Activated CD8-positive, alpha-beta T cell treated with anti-CD3 and anti-CD28 coated beads, Interleukin-2, amount 10 ng/mL, durations not matched to agents 7 days and 5 days (primary cell): ENCODE measurements around the gene PLEKHA6. TPM values are rescaled to one million over a fixed set of nuclear protein-coding genes. Genes with fewer than 3 reads are reported as not detected.

ENCODE experiments used
- ATAC-seq: fragments of 150-1000 bp; cut with Tn5 transposase; one replicate; pipeline ENCODE4 v1.10.0; 2021; ENCODE audit warnings: moderate library complexity
- CTCF ChIA-PET: fragments of 350-600 bp; sonication (Branson Sonifier 250); formaldehyde crosslinking; loops from one replicate; lab custom pipeline; 2021; ENCODE audit warnings: antibody characterized with exemption; lab: Charles Lee
- POLR2A ChIA-PET: fragments of 350-600 bp; sonication (Branson Sonifier 250); formaldehyde crosslinking; loops from one replicate; lab custom pipeline; 2021; ENCODE audit warnings: antibody characterized with exemption; lab: Charles Lee
- DNase-seq: peaks from one replicate; pipeline ENCODE4 v3.0.0-alpha.2; 2020
- H3K27ac Mint-ChIP-seq: one replicate; pipeline ENCODE4 v1.8.0; 2021; ENCODE audit warnings: mild to moderate bottlenecking, mixed read lengths
- H3K27me3 Mint-ChIP-seq: one replicate; pipeline ENCODE4 v1.8.0; 2021; ENCODE audit warnings: low read depth, mixed read lengths
- H3K36me3 Mint-ChIP-seq: one replicate; pipeline ENCODE4 v1.8.0; 2021; ENCODE audit warnings: low read depth, mixed read lengths
- H3K4me1 Mint-ChIP-seq: one replicate; pipeline ENCODE4 v1.8.0; 2021; ENCODE audit warnings: low read depth, mixed read lengths
- H3K4me3 Mint-ChIP-seq: one replicate; pipeline ENCODE4 v1.8.0; 2021; ENCODE audit warnings: mild to moderate bottlenecking, mixed read lengths
- H3K9me3 Mint-ChIP-seq: one replicate; pipeline ENCODE4 v1.8.0; 2022; ENCODE audit warnings: mixed read lengths; ENCODE audit not compliant: insufficient read depth
- total RNA-seq, 2 experiments: library from RNA; stranded (reverse); gene quantifications; one replicate each; pipeline ENCODE4 v1.2.3, GENCODE V29; 2021

The PLEKHA6 gene
- total RNA-seq, 2 experiments from 2014 or later = 0.26 to 0.29 TPM

GRCh38 chr1:204342310-204342709, 17.4 kb downstream of the PLEKHA6 start:
- peaks cover 5% of the 10 kb centered on the region for H3K27me3 Mint-ChIP-seq
- POLR2A ChIA-PET = interaction anchor here (0.6 to 1.4 kb wide), 2 partner anchors 88 to 178 kb away, joined by 3 read pairs; no protein-coding TSS in a partner anchor
- H3K27ac Mint-ChIP-seq = no peak overlapping the region
- no peak overlapping the region for H3K4me3 Mint-ChIP-seq
- H3K36me3 Mint-ChIP-seq = no peaks in the 10 kb centered on the region
- H3K9me3 Mint-ChIP-seq = no peaks in the 10 kb centered on the region
- H3K4me1 Mint-ChIP-seq = no peaks in the 10 kb centered on the region
- DNase-seq (no peak), ATAC-seq (no peak)
- CTCF ChIA-PET = interaction anchor here (0.9 to 2.4 kb wide), 6 partner anchors 10 to 180 kb away, joined by 3 to 12 read pairs (median 4); partner anchors contain the start of gene GOLT1A

- Mint-ChIP-seq H3K27me3 (peaks cover 5% of the 10 kb centered on the region), H3K9me3 (no peaks in the 10 kb centered on the region), H3K27ac (no peak overlapping the region), H3K36me3 (no peaks in the 10 kb centered on the region), H3K4me1 (no peaks in the 10 kb centered on the region), H3K4me3 (no peak overlapping the region)
- DNase-seq = no peak
- no peak for ATAC-seq
- ChIA-PET CTCF (interaction anchor here (1.1 to 2.4 kb wide), 3 partner anchors 22 to 720 kb away, joined by 3 to 12 read pairs (median 3); no protein-coding TSS in a partner anchor), POLR2A (no interaction called here)
These were observed 18.3 kb downstream of the PLEKHA6 start for GRCh38 chr1:204341380-204341779.

GRCh38 chr1:204340081-204340889, 19.4 kb downstream of the PLEKHA6 start:
- Mint-ChIP-seq H3K4me3 (no peak overlapping the region), H3K36me3 (no peaks in the 10 kb centered on the region), H3K9me3 (no peaks in the 10 kb centered on the region), H3K4me1 (no peaks in the 10 kb centered on the region), H3K27me3 (peaks cover 5% of the 10 kb centered on the region), H3K27ac (no peak overlapping the region)
- no peak for ATAC-seq
- ChIA-PET CTCF (interaction anchor here (1.1 kb wide), 1 partner anchor 178 kb away, joined by 3 read pairs; no protein-coding TSS in a partner anchor), POLR2A (no interaction called here)
- no peak for DNase-seq

- CTCF ChIA-PET = no interaction called here
- no peak for DNase-seq
- Mint-ChIP-seq H3K9me3 (no peaks in the 10 kb centered on the region), H3K27me3 (peaks cover 5% of the 10 kb centered on the region), H3K27ac (no peak overlapping the region), H3K4me1 (no peaks in the 10 kb centered on the region), H3K4me3 (no peak overlapping the region), H3K36me3 (no peaks in the 10 kb centered on the region)
- ATAC-seq = no peak
- POLR2A ChIA-PET = no interaction called here
These were observed 20.2 kb downstream of the PLEKHA6 start for GRCh38 chr1:204339541-204339940.

GRCh38 chr1:204338997-204339396, 20.7 kb downstream of the PLEKHA6 start:
- H3K27ac Mint-ChIP-seq = no peak overlapping the region

GRCh38 chr1:204338360-204338759, 21.4 kb downstream of the PLEKHA6 start:
- Mint-ChIP-seq H3K27ac (no peak overlapping the region), H3K4me3 (no peak overlapping the region), H3K27me3 (peaks cover 5% of the 10 kb centered on the region), H3K4me1 (no peaks in the 10 kb centered on the region), H3K36me3 (no peaks in the 10 kb centered on the region), H3K9me3 (no peaks in the 10 kb centered on the region)
- DNase-seq = no peak
- ATAC-seq = no peak
- ChIA-PET POLR2A (no interaction called here), CTCF (no interaction called here)

More at GRCh38 chr1:204338997-204339396, 20.7 kb downstream of the PLEKHA6 start:
- CTCF ChIA-PET = no interaction called here
- no peaks in the 10 kb centered on the region for H3K4me1 Mint-ChIP-seq
- POLR2A ChIA-PET = no interaction called here
- no peaks in the 10 kb centered on the region for H3K36me3 Mint-ChIP-seq
- peaks cover 5% of the 10 kb centered on the region for H3K27me3 Mint-ChIP-seq
- H3K9me3 Mint-ChIP-seq = no peaks in the 10 kb centered on the region
- no peak for DNase-seq
- ATAC-seq = no peak
- H3K4me3 Mint-ChIP-seq = no peak overlapping the region

- no peaks in the 10 kb centered on the region for H3K4me1 Mint-ChIP-seq
- DNase-seq (no peak), ATAC-seq (no peak)
- H3K9me3 Mint-ChIP-seq = no peaks in the 10 kb centered on the region
- peaks cover 5% of the 10 kb centered on the region for H3K27me3 Mint-ChIP-seq
- no peak overlapping the region for H3K4me3 Mint-ChIP-seq
- no peak overlapping the region for H3K27ac Mint-ChIP-seq
- H3K36me3 Mint-ChIP-seq = no peaks in the 10 kb centered on the region
- CTCF ChIA-PET = no interaction called here
- POLR2A ChIA-PET = interaction anchor here (1.1 kb wide), 1 partner anchor 17 kb away, joined by 3 read pairs; no protein-coding TSS in a partner anchor
These were observed 22.1 kb downstream of the PLEKHA6 start for GRCh38 chr1:204337583-204337982.

- ATAC-seq = no peak
- Mint-ChIP-seq H3K36me3 (no peaks in the 10 kb centered on the region), H3K4me3 (no peak overlapping the region), H3K27ac (no peak overlapping the region), H3K9me3 (no peaks in the 10 kb centered on the region), H3K4me1 (no peaks in the 10 kb centered on the region), H3K27me3 (peaks cover 2% of the 10 kb centered on the region)
- ChIA-PET POLR2A (interaction anchor here (1.1 kb wide), 1 partner anchor 16 kb away, joined by 3 read pairs; no protein-coding TSS in a partner anchor), CTCF (no interaction called here)
- no peak for DNase-seq
These were observed 22.7 kb downstream of the PLEKHA6 start for GRCh38 chr1:204337036-204337429.

GRCh38 chr1:204336421-204337035, 23.2 kb downstream of the PLEKHA6 start:
- H3K27ac Mint-ChIP-seq = no peak overlapping the region
- H3K36me3 Mint-ChIP-seq = no peaks in the 10 kb centered on the region
- ATAC-seq = no peak
- no peaks in the 10 kb centered on the region for H3K9me3 Mint-ChIP-seq
- H3K27me3 Mint-ChIP-seq = peaks cover 2% of the 10 kb centered on the region
- CTCF ChIA-PET = no interaction called here
- no peaks in the 10 kb centered on the region for H3K4me1 Mint-ChIP-seq
- no peak for DNase-seq
- no peak overlapping the region for H3K4me3 Mint-ChIP-seq
- POLR2A ChIA-PET = interaction anchor here (1.1 kb wide), 1 partner anchor 16 kb away, joined by 3 read pairs; no protein-coding TSS in a partner anchor

GRCh38 chr1:204335533-204335932, 24.2 kb downstream of the PLEKHA6 start:
- ChIA-PET CTCF (no interaction called here), POLR2A (interaction anchor here (0.5 kb wide), 1 partner anchor 353 kb away, joined by 3 read pairs; no protein-coding TSS in a partner anchor)
- H3K4me1 Mint-ChIP-seq = no peaks in the 10 kb centered on the region
- no peak for DNase-seq
- no peak for ATAC-seq
- H3K9me3 Mint-ChIP-seq = no peaks in the 10 kb centered on the region
- no peaks in the 10 kb centered on the region for H3K36me3 Mint-ChIP-seq
- H3K27ac Mint-ChIP-seq = no peak overlapping the region
- no peak overlapping the region for H3K4me3 Mint-ChIP-seq
- peaks cover 2% of the 10 kb centered on the region for H3K27me3 Mint-ChIP-seq

- ChIA-PET POLR2A (no interaction called here), CTCF (no interaction called here)
- no peak overlapping the region for H3K27ac Mint-ChIP-seq
- no peaks in the 10 kb centered on the region for H3K36me3 Mint-ChIP-seq
- H3K9me3 Mint-ChIP-seq = no peaks in the 10 kb centered on the region
- DNase-seq = no peak
- H3K4me1 Mint-ChIP-seq = no peaks in the 10 kb centered on the region
- peaks cover 2% of the 10 kb centered on the region for H3K27me3 Mint-ChIP-seq
- H3K4me3 Mint-ChIP-seq = no peak overlapping the region
- ATAC-seq = no peak
These were observed 24.6 kb downstream of the PLEKHA6 start for GRCh38 chr1:204335085-204335484.

- no peak overlapping the region for H3K27ac Mint-ChIP-seq
- no peak overlapping the region for H3K4me3 Mint-ChIP-seq
- POLR2A ChIA-PET = no interaction called here
- no peaks in the 10 kb centered on the region for H3K36me3 Mint-ChIP-seq
- peaks cover 2% of the 10 kb centered on the region for H3K27me3 Mint-ChIP-seq
- H3K9me3 Mint-ChIP-seq = no peaks in the 10 kb centered on the region
- ATAC-seq (no peak), DNase-seq (no peak)
- CTCF ChIA-PET = no interaction called here
- no peaks in the 10 kb centered on the region for H3K4me1 Mint-ChIP-seq
These were observed 25.3 kb downstream of the PLEKHA6 start for GRCh38 chr1:204334455-204334854.
